Thyroid gland (tissue), 4 donors: ENCODE data around the gene TBXAS1. TPM values are rescaled to one million over a fixed set of nuclear protein-coding genes. Genes with fewer than 3 reads are reported as not detected.

ENCODE experiments used
- DNase-seq, 2 donors: peaks; one replicate each; pipeline ENCODE4 v3.0.0-alpha.2; 2019
- H3K27ac ChIP-seq, 3 donors: fragments of 200-600 bp; sonication (generic); 1 replicate in 2 of 3; 2 replicates in 1 of 3; pipeline ENCODE4 v1.5.1; 2016 to 2019; ENCODE audit warnings: mild to moderate bottlenecking in 1 of 3, moderate library complexity in 1 of 3
- H3K27me3 ChIP-seq: fragments of 200-600 bp; sonication (generic); one replicate; pipeline ENCODE4 v1.5.1; 2019
- H3K36me3 ChIP-seq, 2 donors: fragments of 200-600 bp; sonication (generic); one replicate each; pipeline ENCODE4 v1.5.1; 2016 to 2019
- H3K4me1 ChIP-seq, 2 donors: fragments of 200-600 bp; sonication (generic); one replicate each; pipeline ENCODE4 v1.5.1; 2017 to 2019
- H3K4me3 ChIP-seq, 3 donors: fragments of 200-600 bp; sonication (generic); replicated peaks in 1 of 3; 1 replicate in 2 of 3; 2 replicates in 1 of 3; pipeline ENCODE4 v1.5.1; 2016; ENCODE audit warnings: mild to moderate bottlenecking in 1 of 3
- H3K9me3 ChIP-seq: fragments of 200-600 bp; sonication (generic); one replicate; pipeline ENCODE4 v1.5.1; 2017
- CTCF ChIP-seq, 6 experiments: fragments of 200-600 bp in 3 of 6; fragments of 450-650 bp in 3 of 6; sonication (generic) in 3 of 6; IDR thresholded peaks; one replicate each; pipeline ENCODE4 v1.5.1; 2016 to 2019; ENCODE audit warnings: antibody characterized with exemption in 6 of 6, mild to moderate bottlenecking in 2 of 6, inconsistent platforms in 1 of 6, moderate library complexity in 1 of 6
- POLR2A ChIP-seq, 2 donors: fragments of 450-650 bp; IDR thresholded peaks; one replicate each; pipeline ENCODE4 v1.6.1; 2017; ENCODE audit warnings: antibody characterized with exemption in 2 of 2, mild to moderate bottlenecking in 2 of 2, moderate library complexity in 1 of 2
- WGBS, 2 donors: methylation state at CpG; one replicate each; pipeline ENCODE4 v1.1.5; 2017; 5-methylcytosine and 5-hydroxymethylcytosine counted together
- intact Hi-C: fragments of 100-400 bp; cut with DNase I; formaldehyde crosslinking; loops from one replicate; pipeline ENCODE4 v1.15.1; 2023
- total RNA-seq, 4 donors: library from RNA; depleted of rRNA; stranded (reverse); fragments of >200 nt; gene quantifications; one replicate each; pipeline ENCODE4 v1.2.3, GENCODE V29; 2016

Gene TBXAS1
- total RNA-seq, 4 donors from 2014 or later = 5.1 to 13.2 (median 8.7) TPM

GRCh38 chr7:139817249-139817648 is 11.8 kb upstream of the TBXAS1 start:
- no peaks in the 10 kb centered on the region for H3K4me1 ChIP-seq
- no peak overlapping the region for H3K4me3 ChIP-seq
- no peak for DNase-seq
- intact Hi-C loops = no loop called here
- H3K36me3 ChIP-seq = no peaks in the 10 kb centered on the region
- H3K27me3 ChIP-seq = no peaks in the 10 kb centered on the region
- no peak for TF ChIP-seq CTCF (IDR thresholded peaks at IDR 0.05)
- TF ChIP-seq POLR2A (IDR thresholded peaks at IDR 0.05) = no peak
- WGBS, 2 donors = 94 to 97% methylated on average over 10 of the region's 10 CpGs
- H3K27ac ChIP-seq = no peak overlapping the region
- no peaks in the 10 kb centered on the region for H3K9me3 ChIP-seq

GRCh38 chr7:139820089-139820488 is 9.0 kb upstream of the TBXAS1 start:
- Histone ChIP-seq H3K9me3 (no peaks in the 10 kb centered on the region), H3K4me3 (no peak overlapping the region), H3K27me3 (no peaks in the 10 kb centered on the region), H3K4me1 (no peaks in the 10 kb centered on the region), H3K27ac (no peak overlapping the region), H3K36me3 (no peaks in the 10 kb centered on the region)
- DNase-seq = no peak
- 90 to 93% methylated on average over 4 of the region's 4 CpGs for WGBS, 2 donors
- intact Hi-C loops = no loop called here
- no peak for TF ChIP-seq CTCF (IDR thresholded peaks at IDR 0.05)
- TF ChIP-seq POLR2A (IDR thresholded peaks at IDR 0.05) = no peak

GRCh38 chr7:139821349-139822105 is 7.5 kb upstream of the TBXAS1 start:
- H3K27me3 ChIP-seq = no peaks in the 10 kb centered on the region
- DNase-seq = no peak
- intact Hi-C loops = no loop called here
- H3K4me3 ChIP-seq = no peak overlapping the region
- H3K36me3 ChIP-seq = no peaks in the 10 kb centered on the region
- no peak overlapping the region for H3K27ac ChIP-seq
- no peaks in the 10 kb centered on the region for H3K9me3 ChIP-seq
- no peaks in the 10 kb centered on the region for H3K4me1 ChIP-seq
- TF ChIP-seq CTCF (IDR thresholded peaks at IDR 0.05) = no peak
- TF ChIP-seq POLR2A (IDR thresholded peaks at IDR 0.05) = no peak
- WGBS, 2 donors = 81 to 86% methylated on average over 14 of the region's 14 CpGs

DNA sequence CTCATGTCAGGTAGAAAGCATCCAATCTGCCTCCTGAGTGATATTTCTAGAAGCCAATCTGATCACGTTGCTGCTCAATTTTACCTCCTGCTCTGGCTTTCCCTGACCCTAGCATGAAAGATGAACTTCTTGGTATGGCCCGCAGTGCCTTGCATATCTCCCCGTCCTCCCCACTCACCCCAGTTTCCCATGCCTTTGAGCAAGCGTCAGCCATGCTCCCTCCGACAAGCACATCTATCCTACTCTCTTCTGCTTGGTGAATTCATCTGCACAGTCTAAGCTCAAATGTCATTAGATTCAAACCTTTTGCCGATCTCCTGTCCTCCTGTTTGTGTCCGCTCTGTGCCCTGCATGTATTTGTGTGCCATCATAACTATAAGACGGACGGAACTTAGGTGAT is 6.2 kb upstream of the TBXAS1 start:
- 94 to 97% methylated on average over 9 of the region's 9 CpGs for WGBS, 2 donors
- H3K4me1 ChIP-seq = no peaks in the 10 kb centered on the region
- H3K27me3 ChIP-seq = no peaks in the 10 kb centered on the region
- H3K4me3 ChIP-seq = no peak overlapping the region
- no peaks in the 10 kb centered on the region for H3K36me3 ChIP-seq
- H3K27ac ChIP-seq = no peak overlapping the region
- no peak for DNase-seq
- H3K9me3 ChIP-seq = no peaks in the 10 kb centered on the region
- TF ChIP-seq CTCF (IDR thresholded peaks at IDR 0.05) (no peak), POLR2A (IDR thresholded peaks at IDR 0.05) (no peak)
- intact Hi-C loops = no loop called here

GRCh38 chr7:139823959-139824521 is 5.0 kb upstream of the TBXAS1 start:
- H3K4me1 ChIP-seq = no peaks in the 10 kb centered on the region
- H3K36me3 ChIP-seq = no peaks in the 10 kb centered on the region
- H3K27ac ChIP-seq = no peak overlapping the region
- DNase-seq = no peak
- no peaks in the 10 kb centered on the region for H3K9me3 ChIP-seq
- H3K4me3 ChIP-seq = no peak overlapping the region
- no peaks in the 10 kb centered on the region for H3K27me3 ChIP-seq
- TF ChIP-seq CTCF (IDR thresholded peaks at IDR 0.05) (no peak), POLR2A (IDR thresholded peaks at IDR 0.05) (no peak)
- intact Hi-C loops = no loop called here
- 74 to 79% methylated on average over 8 of the region's 8 CpGs for WGBS, 2 donors
